Skeletal muscle tissue (tissue), 4 donors: Measurements from ENCODE around the gene EIF5A2. TPM values are rescaled to one million over a fixed set of nuclear protein-coding genes. Genes with fewer than 3 reads are reported as not detected.
"Not testable (repeated sequence)": the region's sequence is repeated elsewhere in the genome, so short reads cannot be mapped to it uniquely, and the experiment has no call there.

Experiments used
- H3K27ac ChIP-seq: one replicate; pipeline ENCODE4 v1.7.0; 2013; ENCODE audit warnings: mild to moderate bottlenecking, low read depth, low read length, inconsistent platforms
- H3K27me3 ChIP-seq, 3 donors: one replicate each; pipeline ENCODE4 v1.7.0; 2013; ENCODE audit warnings: low read length in 3 of 3; ENCODE audit not compliant: control insufficient read depth in 3 of 3, insufficient read depth in 3 of 3
- H3K36me3 ChIP-seq, 3 donors: one replicate each; pipeline ENCODE4 v1.7.0; 2013; ENCODE audit warnings: low read length in 3 of 3; ENCODE audit not compliant: control insufficient read depth in 3 of 3, insufficient read depth in 3 of 3
- H3K4me1 ChIP-seq, 3 donors: one replicate each; pipeline ENCODE4 v1.7.0; 2013; ENCODE audit warnings: low read length in 3 of 3, mild to moderate bottlenecking in 3 of 3; ENCODE audit not compliant: control insufficient read depth in 3 of 3, insufficient read depth in 3 of 3
- H3K4me3 ChIP-seq, 3 donors: one replicate each; pipeline ENCODE4 v1.7.0; 2013; ENCODE audit warnings: low read length in 3 of 3
- H3K9ac ChIP-seq, 3 donors: one replicate each; pipeline ENCODE4 v1.7.0; 2013; ENCODE audit warnings: low read length in 3 of 3, mild to moderate bottlenecking in 3 of 3, moderate library complexity in 2 of 3, low read depth in 1 of 3
- H3K9me3 ChIP-seq, 3 donors: one replicate each; pipeline ENCODE4 v1.7.0; 2013; ENCODE audit warnings: low read length in 3 of 3; ENCODE audit not compliant: control insufficient read depth in 3 of 3
- total RNA-seq: library from RNA; depleted of rRNA; stranded (reverse); fragments of >200 nt; gene quantifications from one replicate; pipeline ENCODE4 v1.2.3, GENCODE V29; 2014
- donor health status: Osteomylitis.

EIF5A2 gene
- total RNA-seq, 1 donor from 2014 or later, result 1.0 TPM

DNA sequence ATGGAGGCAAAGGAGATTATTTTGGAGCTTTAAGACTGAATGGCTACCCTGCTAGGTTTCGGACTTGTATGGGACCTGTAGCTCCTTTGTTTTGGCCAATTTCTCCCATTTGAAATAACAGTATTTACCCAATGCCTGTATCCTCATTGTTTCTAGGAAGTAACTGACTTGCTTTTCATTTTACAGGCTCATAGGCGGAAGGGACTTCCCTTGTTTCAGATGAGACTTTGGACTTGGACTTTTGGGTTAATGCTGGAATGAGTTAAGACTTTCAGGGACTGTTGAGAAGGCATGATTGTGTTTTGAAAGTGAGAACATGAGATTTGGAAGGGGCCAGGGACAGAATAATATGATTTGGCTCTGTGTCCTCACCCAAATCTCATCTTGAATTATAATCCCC, 10.5 kb downstream of the EIF5A2 start:
- Histone ChIP-seq H3K9me3 (no peaks in the 10 kb centered on the region), H3K27ac (no peak overlapping the region), H3K4me1 (no peaks in the 10 kb centered on the region), H3K36me3 (no peaks in the 10 kb centered on the region), H3K27me3 (no peaks in the 10 kb centered on the region), H3K4me3 (no peak overlapping the region), H3K9ac (no peak overlapping the region)

DNA sequence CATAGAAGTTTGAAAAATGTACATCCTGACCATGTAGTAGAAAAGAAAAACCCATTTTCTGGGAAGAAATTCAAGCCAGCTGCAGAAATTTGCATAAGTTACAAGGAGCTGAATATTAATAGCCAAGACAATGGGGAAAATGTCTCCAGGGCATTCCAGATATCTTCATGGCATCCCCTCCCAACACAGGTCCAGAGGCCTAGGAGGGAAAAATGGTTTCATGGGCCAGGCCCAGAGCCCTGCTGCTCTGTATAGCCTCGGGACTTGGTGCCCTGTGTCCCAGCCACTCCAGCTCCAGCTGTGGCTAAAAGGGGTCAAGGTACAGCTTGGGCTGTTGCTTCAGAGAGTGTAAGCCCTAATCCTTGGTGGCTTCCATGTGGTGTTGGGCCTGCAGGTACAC, 11.2 kb downstream of the EIF5A2 start:
- H3K4me1 ChIP-seq, H3K9ac ChIP-seq, H3K9me3 ChIP-seq, H3K36me3 ChIP-seq, H3K27ac ChIP-seq, H3K4me3 ChIP-seq, H3K27me3 ChIP-seq: not testable (repeated sequence)

DNA sequence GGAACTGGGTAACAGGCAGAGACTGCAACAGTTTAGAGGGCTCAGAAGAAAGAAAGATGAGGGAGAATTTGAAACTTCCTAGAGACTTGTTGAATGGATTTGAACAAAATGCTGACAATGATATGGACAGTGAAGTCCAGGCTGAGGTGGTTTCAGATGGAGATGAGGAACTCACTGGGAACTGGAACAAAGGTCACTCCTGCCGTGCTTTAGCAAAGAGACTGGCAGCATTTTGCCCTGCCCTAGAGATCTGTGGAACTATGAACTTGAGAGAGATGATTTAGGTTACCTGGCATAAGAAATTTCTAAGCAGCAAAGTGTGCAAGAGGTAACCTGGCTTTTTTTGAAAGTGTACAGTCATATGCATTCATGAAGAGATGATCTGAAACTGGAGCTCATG, 11.7 kb downstream of the EIF5A2 start:
- H3K9ac ChIP-seq, result no peak overlapping the region

DNA sequence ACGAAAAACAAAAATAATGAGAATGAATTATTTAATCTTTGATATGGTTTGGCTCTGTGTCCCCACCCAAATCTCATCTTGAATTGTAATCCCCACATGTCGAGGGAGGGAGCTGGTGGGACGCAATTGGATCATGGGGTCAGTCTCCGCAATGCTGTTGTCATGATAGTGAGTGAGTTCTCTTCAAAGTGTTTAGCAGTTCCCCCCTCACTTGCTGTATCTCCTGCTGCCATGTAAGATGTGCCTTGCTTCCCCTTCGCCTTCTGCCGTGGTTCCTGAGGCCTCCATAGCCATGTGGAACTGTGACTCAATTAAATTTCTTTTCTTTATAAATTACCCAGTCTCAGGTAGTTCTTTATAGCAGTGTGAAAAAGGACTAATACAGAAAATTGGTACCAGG, 12.1 kb downstream of the EIF5A2 start:
- not testable (repeated sequence) for H3K4me3 ChIP-seq, H3K27me3 ChIP-seq, H3K27ac ChIP-seq, H3K36me3 ChIP-seq, H3K9me3 ChIP-seq, H3K4me1 ChIP-seq, H3K9ac ChIP-seq

More for the DNA sequence above, 11.7 kb downstream of the EIF5A2 start:
- Histone ChIP-seq H3K9me3 (no peaks in the 10 kb centered on the region), H3K27me3 (no peaks in the 10 kb centered on the region), H3K4me3 (no peak overlapping the region), H3K27ac (no peak overlapping the region), H3K36me3 (no peaks in the 10 kb centered on the region), H3K4me1 (no peaks in the 10 kb centered on the region)

DNA sequence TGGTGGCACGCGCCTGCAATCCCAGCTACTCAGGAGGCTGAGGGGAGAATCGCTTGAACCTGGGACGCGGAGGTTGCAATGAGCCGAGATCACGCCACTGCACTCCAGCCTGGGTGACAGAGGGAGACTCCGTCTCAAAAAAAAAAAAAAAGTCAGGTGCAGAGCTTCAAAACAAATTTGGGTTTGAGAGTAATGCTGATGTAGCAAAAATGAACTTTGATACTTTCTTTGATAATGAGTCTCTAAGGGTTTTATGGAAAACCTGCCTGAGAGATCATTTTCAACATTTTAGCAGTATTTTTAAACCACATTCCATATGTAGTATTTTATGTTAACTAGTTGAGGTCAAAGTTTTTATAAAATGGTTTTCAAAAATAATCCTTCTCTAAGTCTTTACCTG, 14.5 kb downstream of the EIF5A2 start:
- no peaks in the 10 kb centered on the region for H3K4me1 ChIP-seq
- H3K36me3 ChIP-seq, result no peaks in the 10 kb centered on the region

DNA sequence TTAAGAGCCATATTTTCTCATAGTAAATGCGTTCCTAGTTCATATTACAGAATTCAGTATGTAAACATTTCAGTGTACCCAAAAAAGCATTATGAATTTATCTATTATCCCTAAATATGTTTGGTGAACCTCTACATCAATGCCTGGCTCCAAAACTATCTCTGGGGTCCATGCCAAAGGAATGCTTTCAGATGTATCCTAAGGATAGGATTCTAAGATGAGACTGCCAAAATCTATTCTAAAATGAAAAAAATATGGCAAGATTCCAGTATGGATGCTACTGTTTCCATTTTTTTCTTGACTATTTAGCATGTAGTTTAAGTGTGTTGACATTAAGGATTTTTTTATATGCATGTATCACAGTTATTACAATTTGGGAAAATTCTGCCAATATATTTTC, 18.8 kb downstream of the EIF5A2 start:
- Histone ChIP-seq H3K9ac (no peak overlapping the region), H3K9me3 (no peaks in the 10 kb centered on the region), H3K27me3 (no peaks in the 10 kb centered on the region), H3K27ac (no peak overlapping the region), H3K4me3 (no peak overlapping the region), H3K36me3 (no peaks in the 10 kb centered on the region), H3K4me1 (no peaks in the 10 kb centered on the region)

More for the DNA sequence above, 14.5 kb downstream of the EIF5A2 start:
- Histone ChIP-seq H3K9me3 (no peaks in the 10 kb centered on the region), H3K4me3 (no peak overlapping the region), H3K27ac (no peak overlapping the region), H3K27me3 (no peaks in the 10 kb centered on the region), H3K9ac (no peak overlapping the region)

DNA sequence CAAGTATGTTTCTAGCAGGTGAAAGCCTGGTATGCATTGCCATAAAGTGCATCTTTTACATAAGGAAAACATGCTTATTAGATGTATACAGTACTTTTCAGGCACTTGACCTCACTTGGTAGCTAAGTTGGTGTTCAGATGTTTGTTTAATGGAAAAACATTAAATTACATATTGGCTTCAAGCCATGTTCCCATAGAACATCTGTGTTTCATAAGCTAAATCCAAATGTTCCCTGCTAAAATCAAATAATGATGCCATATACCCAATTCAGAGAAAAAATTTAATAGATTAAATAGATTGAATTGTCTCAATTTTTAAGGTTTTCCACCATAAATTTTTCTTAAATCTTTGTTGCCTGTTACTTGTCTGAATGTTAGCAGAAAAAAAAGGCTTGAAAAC, 19.3 kb downstream of the EIF5A2 start:
- Histone ChIP-seq H3K9ac (no peak overlapping the region), H3K27me3 (no peaks in the 10 kb centered on the region), H3K36me3 (no peaks in the 10 kb centered on the region), H3K4me1 (no peaks in the 10 kb centered on the region), H3K9me3 (no peaks in the 10 kb centered on the region), H3K4me3 (no peak overlapping the region), H3K27ac (no peak overlapping the region)

DNA sequence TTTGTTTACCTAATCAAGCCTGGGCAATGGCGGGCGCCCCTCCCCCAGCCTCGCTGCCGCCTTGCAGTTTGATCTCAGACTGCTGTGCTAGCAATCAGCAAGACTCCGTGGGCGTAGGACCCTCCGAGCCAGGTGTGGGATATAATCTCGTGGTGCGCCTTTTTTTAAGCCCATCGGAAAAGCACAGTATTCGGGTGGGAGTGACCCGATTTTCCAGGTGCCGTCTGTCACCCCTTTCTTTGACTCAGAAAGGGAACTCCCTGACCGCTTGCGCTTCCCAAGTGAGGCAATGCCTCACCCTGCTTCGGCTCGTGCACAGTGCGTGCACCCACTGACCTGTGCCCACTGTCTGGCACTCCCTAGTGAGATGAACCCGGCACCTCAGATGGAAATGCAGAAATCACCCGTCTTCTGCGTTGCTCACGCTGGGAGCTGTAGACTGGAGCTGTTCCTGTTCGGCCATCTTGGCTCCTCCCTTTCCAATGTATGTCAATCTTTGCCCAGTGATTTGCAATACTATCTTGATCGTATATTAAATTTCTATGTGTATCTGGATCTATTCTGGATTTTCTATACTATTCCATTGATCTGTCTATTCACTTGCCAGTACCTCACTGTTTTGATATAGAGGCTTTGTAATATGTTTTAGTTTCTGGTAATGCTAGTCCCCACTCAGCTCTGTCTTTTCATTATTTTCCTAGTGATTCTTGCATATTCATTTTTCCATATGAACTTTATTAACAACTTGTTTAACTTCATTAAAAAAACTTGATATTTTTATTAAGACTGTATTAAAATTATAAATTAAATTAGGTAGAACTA, 24.1 kb downstream of the EIF5A2 start:
- not testable (repeated sequence) for H3K9me3 ChIP-seq, H3K27ac ChIP-seq, H3K9ac ChIP-seq, H3K27me3 ChIP-seq, H3K4me1 ChIP-seq, H3K4me3 ChIP-seq, H3K36me3 ChIP-seq

DNA sequence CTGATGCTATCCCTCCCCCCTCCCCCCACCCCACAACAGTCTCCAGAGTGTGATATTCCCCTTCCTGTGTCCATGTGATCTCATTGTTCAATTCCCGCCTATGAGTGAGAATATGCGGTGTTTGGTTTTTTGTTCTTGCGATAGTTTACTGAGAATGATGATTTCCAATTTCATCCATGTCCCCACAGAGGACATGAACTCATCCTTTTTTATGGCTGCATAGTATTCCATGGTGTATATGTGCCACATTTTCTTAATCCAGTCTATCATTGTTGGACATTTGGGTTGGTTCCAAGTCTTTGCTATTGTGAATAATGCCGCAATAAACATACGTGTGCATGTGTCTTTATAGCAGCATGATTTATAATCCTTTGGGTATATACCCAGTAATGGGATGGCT, 29.7 kb downstream of the EIF5A2 start:
- not testable (repeated sequence) for H3K9ac ChIP-seq, H3K9me3 ChIP-seq, H3K27me3 ChIP-seq, H3K27ac ChIP-seq, H3K4me1 ChIP-seq, H3K4me3 ChIP-seq, H3K36me3 ChIP-seq

DNA sequence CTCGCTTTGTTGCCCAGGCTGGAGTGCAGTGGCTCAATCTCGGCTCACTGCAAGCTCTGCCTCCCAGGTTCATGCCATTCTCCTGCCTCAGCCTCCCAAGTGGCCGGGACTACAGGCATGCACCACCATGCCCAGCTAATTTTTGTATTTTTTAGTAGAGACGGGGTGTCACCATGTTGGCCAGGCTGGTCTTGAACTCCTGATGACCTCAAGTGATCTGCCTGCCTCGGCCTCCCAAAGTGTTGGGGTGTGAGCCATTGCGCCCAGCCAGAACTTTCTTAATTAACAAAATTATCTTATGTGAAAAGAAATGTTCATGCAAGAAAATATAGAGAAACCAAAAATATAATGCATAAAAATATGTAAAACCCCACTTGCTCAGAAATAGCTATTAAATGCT, 31.1 kb downstream of the EIF5A2 start:
- not testable (repeated sequence) for H3K36me3 ChIP-seq, H3K4me3 ChIP-seq

More for the DNA sequence above, 31.1 kb downstream of the EIF5A2 start:
- not testable (repeated sequence) for H3K9me3 ChIP-seq, H3K27ac ChIP-seq, H3K9ac ChIP-seq, H3K27me3 ChIP-seq, H3K4me1 ChIP-seq
